HG03558 (cell line): ENCODE data around the gene SMYD2.

Source experiments
- ATAC-seq: cut with Tn5 transposase; IDR thresholded peaks from one replicate; pipeline ENCODE4 v1.9.1; 2021; ENCODE audit warnings: moderate number of reproducible peaks; ENCODE audit not compliant: unreplicated experiment; ENCODE audit errors: extremely low read depth

Gene SMYD2

DNA sequence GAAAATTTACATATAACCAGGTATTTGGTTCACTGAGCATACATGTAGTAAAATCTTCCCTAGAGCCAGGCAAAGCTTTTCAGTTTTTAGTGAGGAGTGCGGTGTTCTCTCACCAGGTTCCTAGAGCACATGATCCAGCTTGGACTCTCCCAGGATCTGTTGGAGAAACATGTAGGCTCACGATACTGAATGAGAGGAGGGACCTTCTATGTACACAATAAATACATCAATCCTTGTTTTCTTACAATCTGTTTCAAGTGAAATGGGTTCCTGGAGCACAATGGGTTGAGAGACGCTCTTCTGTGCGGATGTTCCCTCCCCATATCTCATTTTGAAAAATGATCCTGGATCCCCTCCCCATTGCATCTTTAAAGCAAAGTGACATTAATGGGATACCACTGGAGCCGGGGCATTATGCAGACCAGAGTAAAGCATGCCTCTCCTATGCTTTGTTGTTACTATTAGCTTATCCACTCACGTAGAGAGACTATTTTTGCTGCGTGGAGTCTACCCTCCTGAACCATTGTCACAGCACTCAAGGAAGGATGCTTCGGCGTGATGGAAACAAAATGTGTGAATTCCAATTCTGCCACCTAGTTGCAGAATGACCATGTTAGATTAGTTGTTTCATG, 19.3 kb downstream of the SMYD2 start:
- no peak for ATAC-seq

DNA sequence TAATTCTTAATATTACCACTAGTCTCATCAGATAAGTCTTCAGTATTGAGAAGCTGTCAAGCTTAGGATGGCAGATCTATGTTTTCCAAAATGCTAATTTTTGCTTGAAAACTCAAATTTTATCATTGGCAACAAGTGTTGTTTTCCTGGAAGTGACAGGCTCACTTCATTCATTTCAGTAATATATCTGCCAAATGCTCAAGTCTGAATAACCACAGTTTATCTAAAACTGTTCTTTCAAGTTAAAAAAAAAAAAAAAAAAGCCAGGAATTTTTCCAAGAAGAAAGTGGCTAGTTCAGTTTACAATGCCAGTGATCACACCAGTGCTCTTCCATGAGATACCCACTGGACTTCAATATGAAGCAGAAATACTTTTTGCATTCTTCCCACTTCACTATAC, 20.6 kb downstream of the SMYD2 start:
- ATAC-seq = no peak

DNA sequence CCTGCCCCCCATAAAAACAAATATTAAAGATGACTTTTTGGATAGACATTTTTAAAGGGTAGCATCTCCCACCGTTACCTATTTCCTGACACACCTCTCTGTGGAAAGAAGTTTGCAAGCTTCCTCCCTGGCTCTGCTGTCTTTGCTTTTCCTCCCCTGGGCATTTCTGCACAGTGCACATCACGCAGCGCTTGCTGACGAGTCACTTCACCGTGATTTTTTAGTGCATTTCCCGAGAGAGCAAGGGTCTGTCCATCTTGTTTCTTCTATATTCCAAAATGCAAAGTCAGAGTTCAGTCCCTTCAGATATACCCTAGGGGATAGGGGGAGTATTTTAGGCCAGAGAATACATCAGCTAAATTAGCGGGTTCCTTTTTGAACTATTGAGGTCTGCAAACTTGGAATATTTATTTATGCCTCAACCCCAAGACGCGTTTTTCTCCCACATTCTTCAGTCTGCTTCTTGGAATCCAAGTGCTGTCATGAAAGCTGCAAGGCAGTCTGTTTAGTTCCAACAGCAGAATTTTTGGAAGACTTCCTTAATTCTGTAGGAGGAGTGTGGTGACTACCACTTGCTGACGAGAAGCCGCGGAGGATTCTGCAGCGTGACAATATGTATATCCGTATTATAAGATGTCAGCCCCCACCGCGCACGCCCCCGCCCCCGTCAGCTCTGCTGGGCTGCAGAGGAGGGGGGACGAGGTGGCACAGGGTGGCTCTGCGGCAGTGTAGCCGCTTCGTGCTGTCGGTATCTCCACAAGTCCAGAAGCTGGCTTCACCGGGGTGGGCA, 22.4 kb downstream of the SMYD2 start:
- no peak for ATAC-seq

DNA sequence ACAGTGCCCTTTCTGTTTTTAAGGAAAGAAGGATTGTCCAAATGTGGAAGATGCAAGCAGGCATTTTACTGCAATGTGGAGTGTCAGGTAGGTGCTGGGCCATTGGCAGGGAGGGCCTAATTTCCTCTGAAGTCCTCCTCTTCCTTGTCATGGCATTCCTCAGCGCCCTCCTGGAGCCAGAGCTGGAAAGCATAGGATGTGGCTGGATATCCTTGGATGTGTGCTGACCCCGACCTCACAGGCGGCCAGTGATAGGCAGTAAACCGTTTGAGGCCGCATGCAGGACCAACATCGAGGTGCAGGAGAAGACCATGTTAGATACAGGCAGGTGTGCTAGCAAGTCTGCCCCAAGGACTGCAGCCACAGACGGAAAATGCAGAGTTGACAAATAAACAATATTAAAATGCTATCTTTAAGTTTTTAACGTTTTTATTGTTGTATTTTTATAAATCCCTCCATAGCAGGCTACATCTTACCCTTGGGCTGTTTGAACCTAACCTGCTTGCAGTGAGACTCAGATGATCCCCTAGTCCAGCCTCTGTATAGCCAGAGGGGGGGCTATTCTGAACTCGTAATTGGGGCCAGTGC, 24.3 kb downstream of the SMYD2 start:
- ATAC-seq = no peak

DNA sequence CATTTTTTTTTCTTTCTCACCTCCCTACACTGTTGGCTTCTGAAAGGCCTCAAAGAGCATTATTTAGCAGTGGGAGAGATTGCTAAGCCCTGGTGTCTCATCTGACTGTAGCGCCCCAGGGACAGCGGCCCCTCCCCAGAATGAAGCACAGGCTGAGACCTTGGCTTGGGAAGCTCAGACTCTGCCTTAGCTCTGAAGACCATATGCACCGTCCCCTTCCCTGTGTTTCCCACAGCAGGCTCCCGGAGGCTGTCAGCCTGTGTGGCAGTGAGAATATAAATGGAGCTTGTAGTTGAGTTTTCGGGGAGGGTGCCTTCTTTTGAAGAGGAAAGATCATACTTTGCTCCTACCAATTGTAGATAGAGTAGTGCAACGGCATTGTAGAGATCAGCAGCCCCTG, 25.3 kb downstream of the SMYD2 start:
- no peak for ATAC-seq

DNA sequence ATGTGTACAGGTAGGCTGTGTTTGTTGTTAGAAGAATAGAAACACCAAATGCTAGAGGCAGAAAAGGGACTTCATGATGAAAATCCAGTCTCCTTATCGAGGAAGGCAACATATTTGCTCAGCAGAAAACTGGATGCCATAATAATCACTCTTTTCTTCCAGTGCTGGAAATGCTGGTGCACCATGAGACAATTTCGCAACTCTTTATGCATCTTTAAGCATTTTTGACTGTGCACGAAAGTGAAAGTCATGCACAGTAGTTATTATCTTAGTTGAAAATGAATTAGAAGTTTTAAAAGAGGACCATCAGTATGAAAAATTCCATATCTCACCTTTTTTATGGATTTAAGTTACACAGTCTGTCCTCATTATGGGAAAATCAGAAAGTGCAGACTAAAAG, 29.1 kb downstream of the SMYD2 start:
- ATAC-seq = peak; percentile 49

DNA sequence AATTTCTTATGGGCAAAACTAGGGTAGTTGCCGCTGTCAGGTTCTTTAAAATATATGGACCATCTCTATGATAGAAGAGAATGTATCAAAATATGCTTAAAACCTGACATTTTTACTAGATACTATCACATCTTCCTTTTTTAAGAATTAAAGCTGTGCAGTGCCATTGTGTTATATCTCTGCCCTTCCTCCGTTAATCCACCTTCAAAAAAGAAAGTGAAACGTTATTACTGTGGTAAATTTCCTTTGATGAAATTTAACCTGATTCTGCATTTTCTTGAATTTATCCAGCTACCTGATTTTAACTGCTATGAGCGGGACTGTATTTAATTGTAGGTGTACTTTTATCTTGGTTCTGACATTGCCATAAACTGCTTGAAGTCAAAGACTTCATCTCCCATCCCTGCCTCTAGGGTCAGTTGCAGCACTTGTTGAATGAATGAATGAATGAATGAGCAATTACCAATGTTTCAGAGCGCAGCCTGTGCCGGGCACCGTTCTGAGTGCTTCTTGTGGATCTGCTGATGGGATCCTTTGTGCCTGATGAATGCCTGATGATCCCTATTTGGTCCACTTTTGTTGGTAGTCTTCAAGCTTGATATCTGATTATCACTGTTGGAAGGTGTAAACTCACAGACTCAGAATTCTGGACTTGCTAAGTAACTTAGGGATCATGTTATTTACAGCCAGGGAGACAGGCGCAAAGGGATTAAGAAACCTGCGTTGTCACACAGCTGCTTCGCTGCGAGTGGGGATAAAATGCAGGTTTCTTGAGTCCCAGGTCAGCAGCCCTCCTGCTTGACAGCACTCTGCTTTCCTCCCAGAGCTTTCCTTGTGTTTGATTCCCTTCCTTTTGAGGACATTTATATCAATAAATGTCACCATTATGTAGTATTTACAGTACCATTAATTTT, 30.1 kb downstream of the SMYD2 start:
- ATAC-seq = no peak

DNA sequence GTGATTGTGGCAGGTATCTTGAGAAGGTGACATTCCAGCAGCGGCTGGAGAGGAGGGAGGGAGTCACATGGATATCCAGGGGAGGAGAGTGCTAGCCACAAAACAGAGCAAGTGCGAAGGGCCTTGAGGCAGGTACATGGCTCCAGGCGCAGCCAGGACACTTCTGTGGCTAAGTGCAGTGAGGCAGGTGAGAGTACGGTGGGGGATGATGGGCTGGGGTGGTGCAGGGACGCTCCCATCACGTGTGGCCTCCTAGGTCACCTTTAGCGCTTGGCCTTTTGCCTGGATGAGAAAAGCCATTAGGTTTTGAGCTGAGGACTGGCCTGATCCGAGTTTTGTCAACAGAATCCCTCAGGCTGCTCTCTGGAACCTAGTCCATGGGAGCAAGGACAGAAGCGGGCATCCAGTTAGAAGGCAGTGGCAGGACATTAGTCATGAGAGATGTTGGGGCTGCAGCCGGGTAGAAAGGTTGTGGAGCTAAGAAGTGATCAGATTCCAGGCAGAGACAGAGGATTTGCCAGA, 31.6 kb downstream of the SMYD2 start:
- ATAC-seq = no peak

DNA sequence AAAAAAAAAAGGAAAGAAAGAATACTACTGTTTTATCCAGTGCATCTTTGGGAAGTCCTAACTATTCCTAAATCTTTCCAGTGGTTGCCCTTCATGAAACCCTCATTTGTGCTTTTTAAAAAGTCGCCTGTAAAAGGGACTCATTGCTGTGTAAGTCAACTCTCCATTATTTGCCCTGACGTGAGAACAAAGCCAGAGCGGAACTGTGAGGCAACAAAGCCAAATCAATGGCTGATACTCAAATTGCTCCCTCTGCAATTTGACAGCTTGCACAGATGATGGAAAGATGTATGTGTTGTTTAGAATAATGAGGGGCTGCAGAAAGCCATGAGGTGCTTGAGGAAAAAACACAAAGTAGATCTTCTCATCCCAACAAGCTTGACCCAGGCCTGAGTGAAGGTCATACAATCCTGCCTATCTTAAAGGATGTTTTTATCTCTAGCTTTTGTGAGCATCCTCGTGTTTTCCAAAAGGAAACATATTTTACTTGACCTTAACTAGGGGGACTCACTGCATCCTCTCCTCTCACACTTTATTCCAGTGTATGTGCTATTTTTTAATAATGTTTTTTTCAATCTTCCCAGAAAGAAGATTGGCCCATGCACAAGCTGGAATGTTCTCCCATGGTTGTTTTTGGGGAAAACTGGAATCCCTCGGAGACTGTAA, 33.4 kb downstream of the SMYD2 start:
- ATAC-seq = no peak

DNA sequence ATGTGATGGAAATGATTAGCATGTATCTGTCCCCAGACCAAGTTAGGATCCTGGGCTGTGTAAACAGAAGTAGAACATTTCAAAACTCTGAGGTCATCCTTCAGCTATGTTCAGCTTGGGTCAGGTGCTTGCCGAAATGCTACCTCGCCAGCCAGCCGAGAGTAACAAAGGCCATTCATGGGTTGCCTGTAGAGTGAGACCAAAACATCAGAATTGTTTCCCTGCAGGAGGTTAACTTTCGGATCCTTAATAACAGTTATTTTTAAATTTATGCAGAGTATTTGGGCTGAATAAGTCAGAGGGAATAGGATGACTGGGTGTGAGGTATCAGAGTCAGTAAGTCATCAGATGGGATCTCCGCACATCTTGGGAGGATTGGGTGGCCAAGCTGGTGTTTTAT, 35.6 kb downstream of the SMYD2 start:
- no peak for ATAC-seq

DNA sequence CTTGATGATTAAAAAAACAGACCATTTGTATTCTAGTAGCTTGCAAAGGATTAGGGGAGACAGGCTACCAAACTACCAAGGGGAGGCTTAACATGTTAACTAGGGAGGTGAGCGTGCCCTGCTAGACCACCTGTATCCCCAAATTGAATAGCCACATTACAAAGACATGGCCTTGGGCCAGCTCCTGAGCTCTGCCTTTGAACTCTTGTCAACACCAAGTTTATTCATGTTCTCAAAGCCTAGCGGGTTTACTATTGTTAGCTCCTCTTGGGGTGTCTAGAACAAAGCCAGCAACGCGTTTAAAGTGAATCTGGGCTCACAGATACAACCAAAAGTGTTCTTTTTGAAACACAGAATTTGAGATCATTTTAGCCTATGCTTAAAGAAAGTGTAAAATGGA, 36.3 kb downstream of the SMYD2 start:
- ATAC-seq = no peak

DNA sequence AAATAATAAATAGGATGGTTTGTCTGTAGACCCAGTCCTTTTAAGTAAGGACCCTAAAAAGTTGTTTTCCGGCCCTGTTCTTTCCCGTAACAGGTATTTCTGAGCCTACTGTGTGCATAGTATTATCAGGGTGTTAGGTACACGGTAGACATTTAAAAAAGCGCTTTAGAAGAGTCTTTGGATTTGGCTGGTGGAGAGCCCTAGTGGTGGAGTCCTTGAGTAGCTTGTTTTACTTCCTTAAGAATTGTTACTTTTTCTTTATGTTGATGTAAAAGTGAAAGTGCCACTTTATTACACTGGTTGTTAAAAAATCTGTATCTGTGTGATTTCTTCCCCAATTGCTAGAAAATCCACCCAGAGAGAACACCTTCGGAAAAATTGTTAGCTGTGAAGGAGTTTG, 36.8 kb downstream of the SMYD2 start:
- ATAC-seq = no peak

DNA sequence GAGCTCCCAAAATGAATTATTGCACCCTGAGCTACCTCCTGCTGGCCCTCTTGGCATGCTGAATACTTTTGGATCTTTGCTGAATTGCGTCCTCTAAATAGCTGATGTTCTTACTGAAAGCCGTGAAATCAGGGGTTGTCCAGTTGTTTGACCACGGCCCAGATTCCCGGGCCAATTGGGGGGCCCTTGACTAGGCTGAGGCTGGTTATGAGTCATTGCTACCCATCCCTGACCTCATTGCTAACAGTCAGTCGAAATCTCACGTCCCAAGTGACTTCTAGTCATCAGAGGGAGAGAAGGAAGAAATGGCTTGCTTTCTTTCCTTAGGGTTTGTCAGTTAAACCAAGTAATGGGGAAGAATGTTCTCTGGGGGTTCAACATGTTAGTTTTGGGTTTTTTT, 37.4 kb downstream of the SMYD2 start:
- no peak for ATAC-seq

DNA sequence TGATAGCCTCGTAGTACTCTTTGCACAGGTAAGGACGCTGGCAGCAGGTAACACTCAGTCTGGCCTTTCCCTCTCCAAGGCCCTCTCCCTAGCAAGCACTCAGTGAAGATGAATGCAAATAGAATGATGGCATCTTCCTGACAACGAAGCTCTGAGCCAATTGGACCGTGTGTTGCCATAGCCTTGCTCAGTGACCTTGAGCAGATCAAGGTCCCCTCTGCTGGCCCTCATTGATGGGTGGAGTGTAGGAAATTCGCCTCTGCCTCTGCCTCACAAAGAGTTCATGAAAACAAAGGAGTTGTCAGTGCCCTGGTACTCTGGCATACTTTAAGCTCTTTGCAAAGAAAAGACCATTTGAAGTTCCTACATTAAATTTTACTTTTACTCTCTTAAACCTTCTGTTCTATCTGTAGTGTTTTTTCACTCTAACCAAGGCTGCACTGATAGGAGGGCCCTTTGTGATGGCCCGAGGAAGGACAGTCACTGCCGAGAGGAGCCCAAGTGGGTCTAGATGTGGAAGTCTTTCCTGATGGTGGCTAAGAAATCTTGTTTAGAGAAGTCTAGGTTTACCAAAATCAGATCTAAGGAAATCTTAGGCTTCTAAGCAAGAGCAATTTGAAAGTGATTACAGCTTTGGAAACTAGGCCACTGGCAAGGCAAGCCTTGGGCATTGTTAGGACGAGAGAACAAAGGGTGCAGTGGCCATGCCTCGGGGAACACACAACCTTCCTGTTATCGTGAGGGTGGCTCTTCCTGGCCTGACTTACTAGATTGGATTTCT, 38.2 kb downstream of the SMYD2 start:
- ATAC-seq = no peak

DNA sequence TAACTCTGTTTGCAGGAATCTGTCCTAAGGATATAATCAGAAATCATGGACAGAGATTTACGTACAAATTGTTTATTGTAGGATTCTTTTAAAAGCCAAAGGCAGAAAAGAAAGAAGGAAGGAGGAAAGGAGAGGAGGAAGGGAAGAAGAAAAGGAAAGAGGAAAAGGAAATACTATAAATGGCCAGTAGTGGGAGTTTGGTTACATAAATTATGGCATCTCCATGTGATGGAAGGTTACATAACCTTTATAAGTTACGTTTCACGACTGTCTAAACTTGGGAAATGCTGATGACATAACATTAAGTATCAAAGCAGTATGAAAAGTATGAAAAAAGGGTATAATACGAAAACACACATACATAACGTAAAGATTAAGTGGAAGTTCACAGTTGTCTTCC, 39.0 kb downstream of the SMYD2 start:
- no peak for ATAC-seq

DNA sequence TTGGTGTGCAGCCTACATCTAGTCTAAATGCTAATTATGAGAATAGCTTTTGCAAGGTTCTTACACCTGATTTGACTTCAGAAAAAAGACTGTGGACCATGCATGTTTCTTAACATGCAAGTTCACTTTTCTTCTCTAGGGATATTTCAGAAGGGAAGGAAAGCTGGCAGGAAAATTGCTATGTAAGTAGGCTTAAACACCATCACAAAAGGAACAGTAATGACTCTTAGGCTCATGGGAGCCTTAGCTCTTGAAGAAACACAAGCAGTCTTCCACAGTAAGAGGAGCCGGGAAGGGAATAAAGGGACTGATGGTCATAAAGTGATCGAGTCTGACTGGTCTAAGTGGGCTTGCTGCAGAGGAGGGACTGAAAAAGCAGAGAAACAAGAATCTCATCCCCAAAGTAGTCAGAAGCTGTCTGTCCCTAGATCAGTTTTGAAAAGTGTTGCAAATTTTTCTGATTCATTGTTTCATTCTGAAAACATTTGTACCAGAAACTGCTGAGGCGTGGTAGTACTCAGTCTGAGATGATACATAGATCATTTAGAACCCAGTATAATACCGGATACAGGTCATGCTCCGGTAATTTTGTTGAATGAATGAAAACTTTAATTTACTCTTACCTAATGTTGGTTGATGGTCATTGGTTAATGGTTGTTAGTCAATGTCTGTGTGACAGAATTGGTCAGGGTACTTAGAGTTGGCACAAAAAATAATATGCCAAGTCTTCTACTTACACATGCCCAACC, 40.9 kb downstream of the SMYD2 start:
- peak; percentile 71 for ATAC-seq

DNA sequence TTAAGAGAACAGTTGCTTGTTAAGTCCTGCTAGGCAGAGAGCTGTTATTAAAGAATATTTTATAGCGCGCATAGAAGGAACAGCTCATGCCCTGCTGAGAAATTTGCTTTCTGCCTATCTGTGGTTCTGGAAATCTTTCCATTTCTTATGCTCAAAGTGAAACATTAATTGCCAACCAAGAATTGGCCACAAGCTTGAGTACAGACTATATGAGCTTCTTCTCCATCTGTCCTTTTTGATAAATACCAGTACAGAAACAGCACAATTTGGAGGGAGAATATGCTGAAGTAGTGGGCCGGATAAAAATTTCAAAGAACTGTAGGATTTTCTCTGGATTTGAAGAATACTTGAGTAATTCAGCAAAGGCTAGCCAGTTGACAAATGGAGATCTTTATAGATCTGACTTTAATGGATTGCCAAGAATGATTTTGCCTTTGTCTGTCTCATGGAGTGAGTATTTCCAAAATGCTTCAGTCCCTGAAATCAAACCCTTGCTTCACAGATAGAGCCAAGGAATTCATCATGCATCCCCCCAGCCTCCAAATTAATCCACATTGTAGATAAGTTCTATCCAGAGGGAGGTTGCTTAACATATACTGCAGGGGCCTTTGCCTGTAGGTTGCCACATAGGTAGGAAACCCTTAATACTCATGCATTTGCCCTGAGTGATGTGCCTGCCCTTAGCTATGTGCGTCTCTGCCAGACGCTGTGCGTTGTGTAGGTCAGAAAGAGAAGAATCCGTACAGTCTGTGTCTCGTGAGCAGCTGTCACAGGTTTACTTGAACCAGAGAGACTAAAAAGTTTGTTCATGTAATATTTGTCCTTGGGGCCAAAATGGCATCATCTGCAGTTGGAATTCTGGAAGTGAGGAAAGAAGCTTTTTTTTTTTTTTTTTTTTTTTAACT, 44.2 kb downstream of the SMYD2 start:
- no peak for ATAC-seq

DNA sequence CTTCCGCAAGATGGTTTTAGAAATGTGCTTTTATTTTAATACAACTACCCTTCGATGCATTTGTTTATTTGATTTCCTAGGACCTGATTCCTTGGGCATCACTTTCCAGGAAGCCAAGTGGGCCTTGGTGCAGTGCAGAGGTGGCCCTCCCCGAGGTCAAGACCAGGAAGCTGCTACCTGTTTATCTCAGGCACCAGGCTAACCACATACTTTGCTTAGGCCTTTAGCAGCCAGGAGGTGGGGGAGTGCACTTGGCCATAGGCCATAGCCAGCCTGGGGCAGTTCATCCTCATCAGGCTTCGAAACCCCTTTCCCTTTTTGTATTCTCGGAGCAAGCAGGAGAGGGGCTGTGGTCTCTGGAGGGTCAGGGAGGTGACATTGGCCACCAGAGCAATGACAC, 45.4 kb downstream of the SMYD2 start:
- ATAC-seq = no peak
